Heart right ventricle (tissue), 16 donors: ENCODE data around the gene CERS6. TPM values are rescaled to one million over a fixed set of nuclear protein-coding genes. Genes with fewer than 3 reads are reported as not detected.

Source experiments
- ATAC-seq, 8 donors: fragments of 200-7000 bp; cut with Tn5 transposase; one replicate each; pipeline ENCODE4 v1.9.1; 2020; ENCODE audit warnings: mild to moderate bottlenecking in 8 of 8, moderate library complexity in 8 of 8, moderate number of reproducible peaks in 1 of 8
- DNase-seq, 2 donors: peaks; one replicate each; pipeline ENCODE4 v3.0.0-alpha.2; 2020
- H3K27ac ChIP-seq, 10 donors: fragments of 200-600 bp; sonication (generic) in 2 of 10; one replicate each; pipeline versions ENCODE4 v1.5.0 to v1.8.0; 2020 to 2022; ENCODE audit warnings: mild to moderate bottlenecking in 3 of 10
- H3K27me3 ChIP-seq, 7 donors: fragments of 200-600 bp; one replicate each; pipeline ENCODE4 v1.8.0; 2021 to 2022; ENCODE audit warnings: mild to moderate bottlenecking in 2 of 7
- H3K36me3 ChIP-seq, 9 donors: fragments of 200-600 bp; sonication (generic) in 1 of 9; one replicate each; pipeline versions ENCODE4 v1.5.0 to v1.8.0; 2020 to 2022; ENCODE audit warnings: mild to moderate bottlenecking in 2 of 9
- H3K4me1 ChIP-seq, 9 donors: fragments of 200-600 bp; sonication (generic) in 1 of 9; one replicate each; pipeline versions ENCODE4 v1.5.0 to v1.8.0; 2020 to 2022; ENCODE audit warnings: mild to moderate bottlenecking in 4 of 9
- H3K4me3 ChIP-seq, 10 donors: fragments of 200-600 bp; sonication (generic) in 2 of 10; one replicate each; pipeline versions ENCODE4 v1.5.0 to v1.8.0; 2020 to 2022; ENCODE audit warnings: mild to moderate bottlenecking in 7 of 10, moderate library complexity in 2 of 10
- H3K9me3 ChIP-seq, 11 donors: fragments of 200-600 bp in 10 of 11; sonication (generic) in 2 of 11; one replicate each; pipeline versions ENCODE4 v1.5.0 to v1.8.0; 2013 to 2022; ENCODE audit warnings: mild to moderate bottlenecking in 2 of 11, control low read depth in 1 of 11, moderate library complexity in 1 of 11
- CTCF ChIP-seq, 9 donors: fragments of 200-600 bp; sonication (generic) in 2 of 9; IDR thresholded peaks; one replicate each; pipeline versions ENCODE4 v1.5.0 to v1.8.0; 2021 to 2022; ENCODE audit warnings: antibody characterized with exemption in 9 of 9, mild to moderate bottlenecking in 5 of 9, moderate library complexity in 1 of 9
- WGBS, 2 donors: extraction: QIAGEN DNeasy Blood & Tissue Kit; methylation state at CpG; one replicate each; pipeline ENCODE4 v1.1.7; 2013; ENCODE audit warnings: inconsistent platforms in 1 of 2; 5-methylcytosine and 5-hydroxymethylcytosine counted together
- intact Hi-C, 10 donors: fragments of 100-400 bp; cut with DNase I; formaldehyde crosslinking; loops; one replicate each; pipeline versions ENCODE4 v1.11.1 to v1.14.2; 2022
- polyA plus RNA-seq, 2 donors: library from polyadenylated mRNA; stranded (reverse); fragments of 200-250 nt; gene quantifications; one replicate each; pipeline ENCODE4 v1.2.3, GENCODE V29; 2013
- total RNA-seq, 10 donors: library from RNA; stranded (reverse); fragmentation: NEBNext Ultra II Directional in 3 of 10; extraction: Animal tissue kit (Norgen Biotek cat#: 25700) in 3 of 10; gene quantifications; one replicate each; pipeline versions ENCODE4 v1.2.1 to v1.2.4, GENCODE V29; 2021 to 2023
- donor health status: Arrhythmogenic right ventricular cardiomyopathy.
- donor health status: ischemic (EF 13 %, LVEDD 7.1; RV severe dilation, severe dysfunction).
- donor health status: healthy with polysubstance abuse.
- donor health status: DM: no; HTN: yes; CAD: no.
- donor health status: DM: no; HTN: no; CAD: no.
- donor health status: ischemic (EF 25% LVEDD 6.9; RV normal size, moderate dysfunction).
- donor health status: ischemic (EF 25% LVEDD 5.7; RV mildly dilated, moderate dysfunction).
- donor health status: healthy.
- donor health status: DM: yes; HTN: yes; CAD: no.
- donor health status: Ischemic cardiomyopathy.
- donor health status: ischemic (EF 35%, LVEDD 5.7; RV mildly dilated, moderate dysfunction).
- donor health status: nonischemic (EF 11% LVEDD 7.7; RV severe dilation, severe dysfunction).
- donor health status: DM: yes; HTN: yes; CAD: no.
- donor health status: PGD.
- donor health status: ischemic (EF 29% LVEDD 5.4; RV normal size, mild dysfunction).
- donor health status: nonischemic (EF 23%, LVEDD 6.1; RV moderate dilation, normal function).

CERS6 gene
- total and polyA plus RNA-seq, 12 donors: 20.5 to 76.3 (median 56.1) TPM

GRCh38 chr2:168530982-168531622 lies 75.0 kb downstream of the CERS6 start:
- Histone ChIP-seq H3K4me3 (no peak overlapping the region), H3K27me3 (no peaks in the 10 kb centered on the region), H3K27ac (peak overlapping the region; percentile 17 to 86 (median 80)), H3K36me3 (no peaks in the 10 kb centered on the region), H3K4me1 (peaks cover 8 to 88% (median 44%) of the 10 kb centered on the region in 9 donors), H3K9me3 (no peaks in the 10 kb centered on the region)
- no peak for TF ChIP-seq CTCF (IDR thresholded peaks at IDR 0.05)
- ATAC-seq: peak in 3 of 8 donors; percentile 38 to 44 (median 42)
- WGBS, 2 donors: 61 to 72% methylated on average over 4 of the region's 4 CpGs
- DNase-seq: no peak
- intact Hi-C loops: loop anchor here in 1 of 10 donors (10.0 kb wide), 1 partner anchor 104 kb away; no protein-coding TSS in a partner anchor

- DNase-seq: peak in 1 of 2 donors; percentile 25
- Histone ChIP-seq H3K4me1 (peaks cover 8 to 60% (median 32%) of the 10 kb centered on the region in 9 donors), H3K4me3 (no peak overlapping the region), H3K9me3 (peaks cover 0 to 8% (median 5%) of the 10 kb centered on the region in 11 donors), H3K27ac (peak overlapping the region in 4 of 10 donors; percentile 8 to 34 (median 28)), H3K27me3 (no peaks in the 10 kb centered on the region), H3K36me3 (no peaks in the 10 kb centered on the region)
- intact Hi-C loops: loop anchor here in 1 of 10 donors (10.0 kb wide), 1 partner anchor 100 kb away; no protein-coding TSS in a partner anchor
- 77 to 90% methylated on average over 7 of the region's 7 CpGs for WGBS, 2 donors
- TF ChIP-seq CTCF (IDR thresholded peaks at IDR 0.05): no peak
- ATAC-seq: peak in 6 of 8 donors; percentile 19 to 44 (median 22)
Observed at GRCh38 chr2:168534926-168535325, 78.9 kb downstream of the CERS6 start.

GRCh38 chr2:168536925-168537466 lies 80.9 kb downstream of the CERS6 start:
- Histone ChIP-seq H3K27me3 (no peaks in the 10 kb centered on the region), H3K36me3 (peaks cover 0 to 7% (median 0%) of the 10 kb centered on the region in 9 donors), H3K9me3 (peaks cover 0 to 22% (median 10%) of the 10 kb centered on the region in 11 donors), H3K4me1 (peaks cover 3 to 46% (median 11%) of the 10 kb centered on the region in 9 donors), H3K4me3 (no peak overlapping the region), H3K27ac (no peak overlapping the region)
- no peak for ATAC-seq
- no peak for DNase-seq
- WGBS, 2 donors: 84 to 91% methylated on average over 2 of the region's 2 CpGs
- intact Hi-C loops: loop anchor here in 1 of 10 donors (10.0 kb wide), 1 partner anchor 98 kb away; no protein-coding TSS in a partner anchor
- no peak for TF ChIP-seq CTCF (IDR thresholded peaks at IDR 0.05)

- DNase-seq: no peak
- H3K27me3 ChIP-seq: no peaks in the 10 kb centered on the region
- H3K4me1 ChIP-seq: peaks cover 0 to 43% (median 5%) of the 10 kb centered on the region in 9 donors
- H3K9me3 ChIP-seq: peaks cover 0 to 22% (median 10%) of the 10 kb centered on the region in 11 donors
- H3K4me3 ChIP-seq: no peak overlapping the region
- WGBS, 2 donors: 98 to 100% methylated on average over 1 of the region's 1 CpG
- TF ChIP-seq CTCF (IDR thresholded peaks at IDR 0.05): no peak
- H3K36me3 ChIP-seq: peaks cover 0 to 7% (median 0%) of the 10 kb centered on the region in 9 donors
- intact Hi-C loops: loop anchor here in 1 of 10 donors (10.0 kb wide), 1 partner anchor 97 kb away; no protein-coding TSS in a partner anchor
- ATAC-seq: no peak
- H3K27ac ChIP-seq: peak overlapping the region in 1 of 10 donors; percentile 27
Observed at GRCh38 chr2:168538133-168538532, 82.1 kb downstream of the CERS6 start.
